Measurements from ENCODE around the gene HGFAC. TPM values are rescaled to one million over a fixed set of nuclear protein-coding genes. Genes with fewer than 3 reads are reported as not detected.
A peak's percentile ranks its signal among the peaks of the same experiment; 100 is the strongest.

The HGFAC gene
- total RNA-seq, 1 experiment from 2014 or later: 0.37 TPM

DNA sequence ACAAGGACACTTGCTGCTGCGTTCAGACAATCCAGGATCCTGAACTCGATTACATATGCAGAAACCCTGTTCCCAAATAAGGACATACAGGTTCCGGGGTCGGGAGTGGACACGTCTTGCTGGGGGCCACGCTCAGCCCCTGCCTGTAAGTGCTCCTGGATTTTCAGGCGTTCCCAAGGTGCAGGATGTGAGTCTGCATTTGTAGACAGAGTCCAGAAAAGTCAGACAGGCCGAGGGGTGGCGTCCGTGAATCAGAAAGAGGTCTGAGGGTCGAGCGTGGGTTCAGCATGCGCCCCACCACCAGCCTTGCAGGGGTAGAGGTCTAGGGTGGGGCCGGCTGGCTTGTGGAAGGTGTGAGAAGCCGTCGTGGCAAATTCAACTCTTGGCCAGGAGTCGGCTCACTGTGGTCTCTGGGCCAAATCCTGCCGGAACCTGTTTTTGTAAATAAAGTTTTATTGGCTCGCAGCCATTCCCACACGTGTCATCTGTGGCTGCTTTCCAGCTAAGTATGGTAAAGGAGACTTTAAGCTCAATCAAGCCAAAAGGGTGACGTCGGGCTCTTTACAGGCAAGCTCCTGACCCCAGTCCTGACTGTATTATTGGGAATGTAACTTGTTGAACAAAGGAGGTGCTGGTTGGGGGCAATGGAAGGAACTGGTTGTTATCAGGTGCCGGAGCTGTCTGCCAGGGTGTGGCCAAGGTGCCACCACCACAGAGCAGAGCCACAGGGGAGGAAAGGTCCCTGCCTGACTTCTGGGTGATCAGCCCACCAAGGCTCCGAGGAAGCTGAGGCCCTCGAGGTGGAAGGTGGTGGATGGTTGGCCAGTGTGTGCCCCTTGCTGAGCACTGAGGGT, 28.7 kb downstream of the HGFAC start:
- H3K4me1 Mint-ChIP-seq: peaks cover 4 to 6% of the 10 kb centered on the region in 2 experiments; a peak in 1 of 4 replicates
- no peaks in the 10 kb centered on the region for H3K79me2 ChIP-seq (ENCODE audit: insufficient read depth, low read length)
- no peak overlapping the region for H4K5ac ChIP-seq (ENCODE audit: insufficient read length, low read depth, low read length)
- no peaks in the 10 kb centered on the region for H4K20me1 ChIP-seq (ENCODE audit: control insufficient read depth, insufficient read depth, insufficient read length)
- no peaks in the 10 kb centered on the region for H3K9me3 ChIP-seq (ENCODE audit: control insufficient read depth, low read depth, low read length)
- H4K91ac ChIP-seq (ENCODE audit: insufficient read length, low read depth, low read length): no peak overlapping the region
- H3T11ph ChIP-seq (ENCODE audit: low read length): no peak overlapping the region
- no peak overlapping the region for H3K4me2 ChIP-seq (ENCODE audit: insufficient read depth, insufficient read length, low read length)
- peaks cover 3% of the 10 kb centered on the region; the same call in 1 of the 2 replicates for H3K27me3 ChIP-seq (ENCODE audit: insufficient read depth, low read length)
- no peak overlapping the region for H4K8ac ChIP-seq (replicated peaks; ENCODE audit: insufficient read length, low read depth, low read length)
- 0 out of 2 replicates have a peak overlapping the region, but pooled peaks have one; percentile 4 for H2BK15ac ChIP-seq (ENCODE audit: low read depth, low read length)
- no peak overlapping the region for H2AFZ ChIP-seq (ENCODE audit: low read length)
- TF ChIP-seq, protein P1, sequence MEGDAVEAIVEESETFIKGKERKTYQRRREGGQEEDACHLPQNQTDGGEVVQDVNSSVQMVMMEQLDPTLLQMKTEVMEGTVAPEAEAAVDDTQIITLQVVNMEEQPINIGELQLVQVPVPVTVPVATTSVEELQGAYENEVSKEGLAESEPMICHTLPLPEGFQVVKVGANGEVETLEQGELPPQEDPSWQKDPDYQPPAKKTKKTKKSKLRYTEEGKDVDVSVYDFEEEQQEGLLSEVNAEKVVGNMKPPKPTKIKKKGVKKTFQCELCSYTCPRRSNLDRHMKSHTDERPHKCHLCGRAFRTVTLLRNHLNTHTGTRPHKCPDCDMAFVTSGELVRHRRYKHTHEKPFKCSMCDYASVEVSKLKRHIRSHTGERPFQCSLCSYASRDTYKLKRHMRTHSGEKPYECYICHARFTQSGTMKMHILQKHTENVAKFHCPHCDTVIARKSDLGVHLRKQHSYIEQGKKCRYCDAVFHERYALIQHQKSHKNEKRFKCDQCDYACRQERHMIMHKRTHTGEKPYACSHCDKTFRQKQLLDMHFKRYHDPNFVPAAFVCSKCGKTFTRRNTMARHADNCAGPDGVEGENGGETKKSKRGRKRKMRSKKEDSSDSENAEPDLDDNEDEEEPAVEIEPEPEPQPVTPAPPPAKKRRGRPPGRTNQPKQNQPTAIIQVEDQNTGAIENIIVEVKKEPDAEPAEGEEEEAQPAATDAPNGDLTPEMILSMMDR (conservative IDR thresholded peaks at IDR 0.05): no peak
- H3K56ac ChIP-seq (ENCODE audit: insufficient read length, low read depth, low read length): no peak overlapping the region
- DNase-seq: no peak
- no peak overlapping the region for H2BK120ac ChIP-seq (ENCODE audit: low read depth, low read length, poor library complexity, severe bottlenecking)
- no peaks in the 10 kb centered on the region for H3K4me1 ChIP-seq (ENCODE audit: insufficient read depth, low read length)
- no peak overlapping the region; a peak in 1 of 5 replicates for H3K4me3 Mint-ChIP-seq
- no peak overlapping the region for H3K27ac ChIP-seq (ENCODE audit: insufficient read length, low read depth, low read length)
- no peak overlapping the region for H3K23ac ChIP-seq (ENCODE audit: insufficient read length, low read depth, low read length)
- H3K9ac ChIP-seq (ENCODE audit: extremely low read depth, insufficient read length, low read length): no peak overlapping the region
- H3K4ac ChIP-seq (ENCODE audit: low read depth, low read length): no peak overlapping the region
- H3K9me3 Mint-ChIP-seq: no peaks in the 10 kb centered on the region
- no peak overlapping the region for H2AK5ac ChIP-seq (ENCODE audit: insufficient read length, low read length)
- no peak overlapping the region for H2BK5ac ChIP-seq (ENCODE audit: insufficient read length, low read length)
- H3K18ac ChIP-seq (ENCODE audit: insufficient read length, low read depth, low read length): no peak overlapping the region
- WGBS (ENCODE audit: extremely low coverage, insufficient read length, low lambda C conversion rate): no CpG with 5 or more reads among the region's 25 CpGs
- no peaks in the 10 kb centered on the region for H3K23me2 ChIP-seq (ENCODE audit: insufficient read length, low read depth, low read length, poor library complexity, severe bottlenecking)
- no peaks in the 10 kb centered on the region for H3K79me1 ChIP-seq (ENCODE audit: insufficient read depth, low read depth, low read length, poor library complexity, severe bottlenecking)
- H3K27me3 Mint-ChIP-seq (ENCODE audit: low read depth): peaks cover 66% of the 10 kb centered on the region
- H3K14ac ChIP-seq (ENCODE audit: insufficient read depth, low read length): no peak overlapping the region
- no peak overlapping the region for H2BK12ac ChIP-seq (ENCODE audit: insufficient read length, low read depth, low read length)
- peak overlapping the region in 1 of 3 experiments; percentile 13; a peak in 2 of 7 replicates for H3K27ac Mint-ChIP-seq
- H2BK20ac ChIP-seq (ENCODE audit: low read depth, low read length, poor library complexity, severe bottlenecking): no peak overlapping the region
- H3K36me3 Mint-ChIP-seq (ENCODE audit: insufficient read depth in 1 of 3, low read depth in 3 of 3): no peaks in the 10 kb centered on the region

Measured in H9 (cell line).